ENCODE measurements around the gene LAMB4. TPM values are rescaled to one million over a fixed set of nuclear protein-coding genes. Genes with fewer than 3 reads are reported as not detected.

The LAMB4 gene
- polyA plus RNA-seq, 2 of the 4 experiments (the other 2 are of a cell fraction) = 0.13 to 0.19 TPM

- no peak for TF ChIP-seq REST (IDR thresholded peaks at IDR 0.05)
- TF ChIP-seq RFX5 (IDR thresholded peaks at IDR 0.05) = no peak
- no peak for TF ChIP-seq E2F6 (IDR thresholded peaks at IDR 0.05; ENCODE audit: borderline replicate concordance, low read depth)
These were observed 62.3 kb downstream of the LAMB4 start (continued) for GRCh38 chr7:108067844-108068243.

- ChIA-PET POLR2A (no interaction called here), CTCF (no interaction called here)
- no peak for DNase-seq (ENCODE audit: low read depth in 1 of 2, low spot score in 1 of 2)
- no peak overlapping the region for H3K4me3 ChIP-seq
- no peaks in the 10 kb centered on the region for H3K4me1 ChIP-seq
- FAIRE-seq = no peak
- no peak for ATAC-seq
- no peaks in the 10 kb centered on the region for H3K9me3 ChIP-seq
- H3K27ac ChIP-seq = no peak overlapping the region
- TF ChIP-seq EHF (CRISPR knock-in tag; IDR thresholded peaks at IDR 0.05) (no peak), RARB (CRISPR knock-in tag; IDR thresholded peaks at IDR 0.05) (no peak), RAD21 (conservative IDR thresholded peaks at IDR 0.05 in 1 of 2, IDR thresholded peaks at IDR 0.05 in 1 of 2) (no peak), EHMT2 (IDR thresholded peaks at IDR 0.05; ENCODE audit: low read depth) (no peak), ELK1 (IDR thresholded peaks at IDR 0.05; ENCODE audit: low read depth, low read length) (no peak), RNF2 (IDR thresholded peaks at IDR 0.05; ENCODE audit: borderline replicate concordance, low read depth) (no peak)
- H3K4me2 ChIP-seq = no peak overlapping the region
- WGBS (ENCODE audit: missing lambda C conversion rate) = 60% methylated on average over 9 of the region's 9 CpGs
These were observed 63.7 kb downstream of the LAMB4 start for GRCh38 chr7:108066486-108066885.

GRCh38 chr7:108063520-108063933 is 66.6 kb downstream of the LAMB4 start:
- no peak; a peak in 2 of 6 replicates for ATAC-seq
- TF ChIP-seq BHLHE40 (IDR thresholded peaks at IDR 0.05; ENCODE audit: low read depth, low read length) (no peak), HEYL (CRISPR knock-in tag; IDR thresholded peaks at IDR 0.05) (no peak), POLR2A (IDR thresholded peaks at IDR 0.05; ENCODE audit: low read length) (no peak), USF2 (IDR thresholded peaks at IDR 0.05) (no peak), RNF2 (IDR thresholded peaks at IDR 0.05; ENCODE audit: borderline replicate concordance, low read depth) (no peak), CBX8 (IDR thresholded peaks at IDR 0.05) (no peak), MYC (IDR thresholded peaks at IDR 0.05; ENCODE audit: borderline replicate concordance, low read length) (no peak), CBX2 (IDR thresholded peaks at IDR 0.05; ENCODE audit: borderline replicate concordance, low read depth) (no peak), HOXA7 (CRISPR knock-in tag; IDR thresholded peaks at IDR 0.05) (no peak), NR3C1 (IDR thresholded peaks at IDR 0.05) (no peak)
- H3K4me2 ChIP-seq = no peak overlapping the region
- H3K4me3 ChIP-seq = no peak overlapping the region
- POLR2A ChIA-PET = no interaction called here
- WGBS (ENCODE audit: missing lambda C conversion rate) = 85% methylated on average over 5 of the region's 5 CpGs
- H3K9me3 ChIP-seq = no peaks in the 10 kb centered on the region
- H3K27ac ChIP-seq = no peak overlapping the region
- FAIRE-seq = no peak
- DNase-seq (ENCODE audit: low read depth in 1 of 2, low spot score in 1 of 2) = no peak
- CTCF ChIA-PET = interaction anchor here (1.3 to 1.7 kb wide), 2 partner anchors 15 to 34 kb away, joined by 3 read pairs; no protein-coding TSS in a partner anchor
- H3K4me1 ChIP-seq = no peaks in the 10 kb centered on the region

Measured in A549 (cell line).